Lung (tissue), 12 donors: Measurements from ENCODE around the gene CPED1. TPM values are rescaled to one million over a fixed set of nuclear protein-coding genes. Genes with fewer than 3 reads are reported as not detected.

Experiments
- ATAC-seq: fragments of 200-7000 bp; cut with Tn5 transposase; one replicate; pipeline ENCODE4 v1.9.1; 2020; ENCODE audit warnings: moderate number of reproducible peaks; ENCODE audit not compliant: insufficient read depth, low FRiP score
- DNase-seq, 3 donors: peaks; one replicate each; pipeline ENCODE4 v3.0.0-alpha.2; 2013 to 2017
- H3K27ac ChIP-seq, 2 donors: one replicate each; pipeline ENCODE4 v1.5.1; 2013; ENCODE audit warnings: mild to moderate bottlenecking in 2 of 2, moderate library complexity in 2 of 2, control low read depth in 1 of 2, inconsistent platforms in 1 of 2, low read depth in 1 of 2, low read length in 1 of 2
- H3K27me3 ChIP-seq, 3 donors: one replicate each; pipeline ENCODE4 v1.5.1; 2013; ENCODE audit warnings: low read length in 2 of 3; ENCODE audit not compliant: control insufficient read depth in 3 of 3, insufficient read depth in 3 of 3
- H3K36me3 ChIP-seq, 4 donors: one replicate each; pipeline ENCODE4 v1.5.1; 2013; ENCODE audit warnings: low read length in 4 of 4, mild to moderate bottlenecking in 1 of 4, moderate library complexity in 1 of 4; ENCODE audit not compliant: control insufficient read depth in 4 of 4, insufficient read depth in 4 of 4
- H3K4me1 ChIP-seq, 5 donors: one replicate each; pipeline ENCODE4 v1.5.1; 2013; ENCODE audit warnings: low read length in 5 of 5, mild to moderate bottlenecking in 2 of 5, moderate library complexity in 1 of 5; ENCODE audit not compliant: control insufficient read depth in 5 of 5, insufficient read depth in 5 of 5
- H3K4me3 ChIP-seq: one replicate; pipeline ENCODE4 v1.5.1; 2013; ENCODE audit warnings: mild to moderate bottlenecking, control low read depth, moderate library complexity
- H3K9ac ChIP-seq, 2 donors: one replicate each; pipeline ENCODE4 v1.5.1; 2013; ENCODE audit warnings: low read length in 2 of 2, control low read depth in 1 of 2; ENCODE audit not compliant: insufficient read depth in 1 of 2
- H3K9me3 ChIP-seq, 4 donors: one replicate each; pipeline ENCODE4 v1.5.1; 2013; ENCODE audit warnings: low read length in 3 of 4, mild to moderate bottlenecking in 1 of 4, moderate library complexity in 1 of 4; ENCODE audit not compliant: control insufficient read depth in 4 of 4, insufficient read depth in 3 of 4
- CTCF ChIP-seq: IDR thresholded peaks from 2 replicates; pipeline ENCODE4 v1.5.1; 2012; ENCODE audit warnings: mild to moderate bottlenecking; ENCODE audit errors: control extremely low read depth, extremely low read depth
- WGBS, 2 donors: extraction: QIAGEN DNeasy Blood & Tissue Kit; methylation state at CpG; one replicate each; pipeline ENCODE4 v1.1.7; 2013; 5-methylcytosine and 5-hydroxymethylcytosine counted together
- polyA plus RNA-seq, 2 donors: library from polyadenylated mRNA; stranded (reverse); fragments of 200-250 nt; gene quantifications; one replicate each; pipeline ENCODE4 v1.2.1, GENCODE V29; 2013
- total RNA-seq, 2 donors: library from RNA; depleted of rRNA in 1 of 2; stranded (reverse); fragments of >200 nt in 1 of 2; gene quantifications; one replicate each; pipeline ENCODE4 v1.2.1, GENCODE V29; 2014 to 2021
- donor health status: control.
- donor health status: control.
- donor health status: Bipolar disorder and iron deficiency.
- donor health status: healthy.
- donor health status: DM: yes; HTN: yes; CAD: no.

Gene CPED1
- total and polyA plus RNA-seq, 4 donors, result 1.8 to 32.3 (median 7.4) TPM

GRCh38 chr7:121069346-121070100 lies 81.0 kb downstream of the CPED1 start:
- no peak for DNase-seq
- peaks cover 0 to 9% (median 2%) of the 10 kb centered on the region in 4 donors for H3K36me3 ChIP-seq
- peak overlapping the region in 1 of 2 donors; percentile 82 for H3K27ac ChIP-seq
- no peak for TF ChIP-seq CTCF
- 81 to 85% methylated on average over 4 of the region's 4 CpGs for WGBS, 2 donors
- H3K4me1 ChIP-seq, result peaks cover 0 to 15% (median 0%) of the 10 kb centered on the region in 5 donors
- H3K27me3 ChIP-seq, result no peaks in the 10 kb centered on the region
- no peak overlapping the region for H3K9ac ChIP-seq
- no peak overlapping the region for H3K4me3 ChIP-seq
- ATAC-seq, result no peak
- H3K9me3 ChIP-seq, result no peaks in the 10 kb centered on the region

GRCh38 chr7:121071132-121071531 lies 82.6 kb downstream of the CPED1 start:
- ATAC-seq, result no peak
- DNase-seq, result no peak
- Histone ChIP-seq H3K4me1 (peaks cover 0 to 15% (median 0%) of the 10 kb centered on the region in 5 donors), H3K9me3 (no peaks in the 10 kb centered on the region), H3K9ac (no peak overlapping the region), H3K27me3 (no peaks in the 10 kb centered on the region), H3K27ac (peak overlapping the region in 1 of 2 donors; percentile 57), H3K36me3 (peaks cover 0 to 9% (median 2%) of the 10 kb centered on the region in 4 donors), H3K4me3 (no peak overlapping the region)
- WGBS, 2 donors, result 100% methylated on average over 1 of the region's 1 CpG
- no peak for TF ChIP-seq CTCF

- TF ChIP-seq CTCF, result no peak
- Histone ChIP-seq H3K9me3 (no peaks in the 10 kb centered on the region), H3K4me3 (no peak overlapping the region), H3K27ac (peak overlapping the region in 1 of 2 donors; percentile 33), H3K9ac (no peak overlapping the region), H3K36me3 (peaks cover 0 to 6% (median under 1%) of the 10 kb centered on the region in 4 donors), H3K4me1 (peaks cover 0 to 15% (median 0%) of the 10 kb centered on the region in 5 donors), H3K27me3 (no peaks in the 10 kb centered on the region)
- no peak for ATAC-seq
- DNase-seq, result no peak
- 78 to 98% methylated on average over 2 of the region's 2 CpGs for WGBS, 2 donors
Observed at GRCh38 chr7:121071662-121072061, 83.2 kb downstream of the CPED1 start.

GRCh38 chr7:121072826-121073225 lies 84.3 kb downstream of the CPED1 start:
- Histone ChIP-seq H3K9ac (no peak overlapping the region), H3K27me3 (no peaks in the 10 kb centered on the region), H3K36me3 (peaks cover 0 to 4% (median 0%) of the 10 kb centered on the region in 4 donors), H3K27ac (no peak overlapping the region), H3K4me1 (peaks cover 0 to 15% (median 0%) of the 10 kb centered on the region in 5 donors), H3K4me3 (no peak overlapping the region), H3K9me3 (no peaks in the 10 kb centered on the region)
- WGBS, 2 donors, result 77 to 82% methylated on average over 2 of the region's 2 CpGs
- DNase-seq (no peak), ATAC-seq (no peak)
- no peak for TF ChIP-seq CTCF
